WERI-Rb-1 (cell line): ENCODE data around the gene GPALPP1.
"Not testable (repeated sequence)": the region's sequence is repeated elsewhere in the genome, so short reads cannot be mapped to it uniquely, and the experiment has no call there.

Experiments used
- DNase-seq: peaks from one replicate; pipeline ENCODE4 v3.0.0-alpha.2; 2020
- H3K27ac ChIP-seq: fragments of 250-450 bp; sonication (Bioruptor Pico); 2 replicates; pipeline ENCODE4 v1.5.1; 2020; ENCODE audit warnings: mild to moderate bottlenecking, moderate library complexity
- H3K27me3 ChIP-seq: fragments of 250-450 bp; sonication (Bioruptor Pico); 2 replicates; pipeline ENCODE4 v1.5.1; 2021; ENCODE audit warnings: mild to moderate bottlenecking, low read depth, moderate library complexity; ENCODE audit not compliant: insufficient read depth, severe bottlenecking
- H3K36me3 ChIP-seq: fragments of 250-450 bp; sonication (Bioruptor Pico); 2 replicates; pipeline ENCODE4 v1.5.1; 2020; ENCODE audit warnings: mild to moderate bottlenecking, moderate library complexity
- H3K4me3 ChIP-seq: 2 replicates; pipeline ENCODE4 v1.5.1; 2011; ENCODE audit warnings: low read depth, mild to moderate bottlenecking, control low read depth, low read length
- H3K9me3 ChIP-seq: fragments of 250-450 bp; sonication (Bioruptor Pico); 2 replicates; pipeline ENCODE4 v1.5.1; 2021; ENCODE audit warnings: mild to moderate bottlenecking, moderate library complexity; ENCODE audit not compliant: severe bottlenecking
- CTCF ChIP-seq: IDR thresholded peaks from 2 replicates; pipeline ENCODE4 v1.5.1; 2011; ENCODE audit warnings: low read depth, mild to moderate bottlenecking, control low read depth, inconsistent platforms, low read length

The GPALPP1 gene

GRCh38 chr13:45015300-45015699, 26.0 kb downstream of the GPALPP1 start:
- no peak for TF ChIP-seq CTCF
- Histone ChIP-seq H3K4me3 (no peak overlapping the region), H3K36me3 (peaks cover 42% of the 10 kb centered on the region), H3K9me3 (no peaks in the 10 kb centered on the region), H3K27me3 (no peaks in the 10 kb centered on the region), H3K27ac (no peak overlapping the region)
- no peak for DNase-seq

GRCh38 chr13:45016792-45017425, 27.6 kb downstream of the GPALPP1 start:
- no peak overlapping the region for H3K27ac ChIP-seq
- no peak overlapping the region for H3K4me3 ChIP-seq
- peaks cover 37% of the 10 kb centered on the region for H3K36me3 ChIP-seq
- no peak for TF ChIP-seq CTCF
- H3K27me3 ChIP-seq: no peaks in the 10 kb centered on the region
- no peak for DNase-seq
- H3K9me3 ChIP-seq: no peaks in the 10 kb centered on the region

- not testable (repeated sequence) for H3K9me3 ChIP-seq, DNase-seq, H3K27ac ChIP-seq, H3K27me3 ChIP-seq, H3K4me3 ChIP-seq
- H3K36me3 ChIP-seq: peaks cover 48% of the 10 kb centered on the region
These were observed 30.6 kb downstream of the GPALPP1 start for GRCh38 chr13:45019981-45020380.

GRCh38 chr13:45021250-45021649, 31.9 kb downstream of the GPALPP1 start:
- Histone ChIP-seq H3K36me3 (peaks cover 48% of the 10 kb centered on the region), H3K9me3 (no peaks in the 10 kb centered on the region), H3K4me3 (no peak overlapping the region), H3K27me3 (no peaks in the 10 kb centered on the region), H3K27ac (no peak overlapping the region)
- no peak for DNase-seq
- TF ChIP-seq CTCF: no peak

- no peak for DNase-seq
- no peak overlapping the region for H3K4me3 ChIP-seq
- H3K27me3 ChIP-seq: no peaks in the 10 kb centered on the region
- H3K36me3 ChIP-seq: peaks cover 30% of the 10 kb centered on the region
- no peak for TF ChIP-seq CTCF
- H3K27ac ChIP-seq: no peak overlapping the region
- no peaks in the 10 kb centered on the region for H3K9me3 ChIP-seq
These were observed 35.5 kb downstream of the GPALPP1 start for GRCh38 chr13:45024847-45025246.

GRCh38 chr13:45034342-45034741, 45.0 kb downstream of the GPALPP1 start:
- Histone ChIP-seq H3K36me3 (no peaks in the 10 kb centered on the region; the same call in none of the 2 replicates), H3K27me3 (no peaks in the 10 kb centered on the region), H3K27ac (no peak overlapping the region), H3K4me3 (no peak overlapping the region), H3K9me3 (no peaks in the 10 kb centered on the region)
- no peak for DNase-seq
- no peak for TF ChIP-seq CTCF
